ENCODE measurements around the gene FBXO47.

GRCh38 chr17:38908676-38909181, 58.5 kb downstream of the FBXO47 start:
- TF ChIP-seq CTCF (IDR thresholded peaks at IDR 0.05) (no peak), EZH2 (IDR thresholded peaks at IDR 0.05) (no peak), EZH2phosphoT487 (IDR thresholded peaks at IDR 0.05) (no peak)
